ENCODE results near the gene ZNF324.
"Not testable (repeated sequence)": the region's sequence is repeated elsewhere in the genome, so short reads cannot be mapped to it uniquely, and the experiment has no call there.

Gene ZNF324

GRCh38 chr19:58469241-58470013, 2.5 kb downstream of the ZNF324 start:
- peaks cover 10 to 48% (median 35%) of the 10 kb centered on the region in 3 donors for H3K36me3 ChIP-seq
- no peaks in the 10 kb centered on the region for H3K27me3 ChIP-seq
- no peaks in the 10 kb centered on the region for H3K9me3 ChIP-seq
- TF ChIP-seq CTCF (IDR thresholded peaks at IDR 0.05), result no peak
- H3K27ac ChIP-seq, result no peak overlapping the region
- intact Hi-C loops (cut with DNase I; ENCODE audit: low total_unique reads), result no loop called here
- H3K4me3 ChIP-seq, result no peak overlapping the region
- DNase-seq, result no peak
- H3K4me1 ChIP-seq, result peaks cover 0 to 25% (median 16%) of the 10 kb centered on the region in 4 donors

DNA sequence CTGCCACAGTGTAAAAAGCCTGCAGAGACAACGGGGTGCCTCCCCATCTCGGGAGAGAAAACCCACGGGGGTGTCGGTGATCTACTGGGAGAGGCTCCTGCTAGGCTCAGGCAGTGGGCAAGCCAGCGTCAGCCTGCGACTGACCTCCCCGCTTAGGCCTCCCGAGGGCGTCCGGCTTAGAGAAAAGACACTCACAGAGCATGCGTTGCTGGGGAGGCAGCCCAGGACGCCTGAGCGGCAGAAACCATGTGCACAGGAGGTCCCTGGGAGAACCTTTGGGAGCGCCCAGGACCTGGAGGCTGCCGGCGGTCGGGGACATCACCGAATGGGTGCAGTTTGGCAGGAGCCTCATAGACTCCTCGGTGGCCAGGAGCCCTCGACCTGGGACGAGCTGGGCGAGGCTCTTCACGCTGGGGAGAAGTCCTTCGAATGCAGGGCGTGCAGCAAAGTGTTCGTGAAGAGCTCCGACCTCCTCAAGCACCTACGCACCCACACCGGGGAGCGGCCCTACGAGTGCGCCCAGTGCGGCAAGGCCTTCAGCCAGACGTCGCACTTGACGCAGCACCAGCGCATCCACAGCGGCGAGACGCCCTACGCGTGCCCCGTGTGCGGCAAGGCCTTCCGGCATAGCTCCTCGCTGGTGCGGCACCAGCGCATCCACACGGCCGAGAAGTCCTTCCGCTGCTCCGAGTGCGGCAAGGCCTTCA, 4.1 kb downstream of the ZNF324 start:
- Histone ChIP-seq H3K4me1 (peaks cover 0 to 32% (median 24%) of the 10 kb centered on the region in 4 donors), H3K36me3 (peaks cover 10 to 48% (median 35%) of the 10 kb centered on the region in 3 donors)
- DNase-seq; H3K27me3 ChIP-seq; intact Hi-C loops (cut with DNase I; ENCODE audit: low total_unique reads); H3K27ac ChIP-seq; H3K4me3 ChIP-seq; H3K9me3 ChIP-seq: not testable (repeated sequence)

GRCh38 chr19:58471736-58472135, 4.9 kb downstream of the ZNF324 start:
- no peak overlapping the region for H3K4me3 ChIP-seq
- H3K4me1 ChIP-seq, result peaks cover 0 to 30% (median 22%) of the 10 kb centered on the region in 4 donors
- intact Hi-C loops (cut with DNase I; ENCODE audit: low total_unique reads), result no loop called here
- TF ChIP-seq CTCF (IDR thresholded peaks at IDR 0.05), result no peak
- H3K27ac ChIP-seq, result no peak overlapping the region
- DNase-seq, result no peak
- H3K27me3 ChIP-seq, result no peaks in the 10 kb centered on the region
- no peaks in the 10 kb centered on the region for H3K9me3 ChIP-seq
- H3K36me3 ChIP-seq, result peaks cover 10 to 48% (median 35%) of the 10 kb centered on the region in 3 donors

DNA sequence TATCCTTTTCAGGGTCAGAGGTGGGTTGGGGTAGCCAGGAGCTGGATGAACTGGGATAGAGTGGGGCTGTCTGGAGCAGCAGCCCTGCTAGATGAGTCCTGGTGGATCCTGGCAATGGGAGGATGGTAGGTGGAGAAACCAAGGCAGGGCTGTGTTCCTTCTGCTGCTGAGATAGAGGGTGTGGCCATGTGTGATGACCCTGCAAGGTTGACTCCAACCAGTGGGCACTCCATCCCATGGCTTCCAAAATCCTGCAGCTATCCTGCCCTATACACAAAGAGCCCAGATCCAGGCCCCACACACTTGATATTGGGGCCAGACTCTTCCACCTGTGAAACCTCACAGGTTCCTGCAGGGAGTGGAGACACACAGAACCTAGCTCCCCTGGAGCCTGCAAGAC, 6.9 kb downstream of the ZNF324 start:
- intact Hi-C loops (cut with DNase I; ENCODE audit: low total_unique reads), result no loop called here
- H3K36me3 ChIP-seq, result peaks cover 10 to 61% (median 35%) of the 10 kb centered on the region in 3 donors

GRCh38 chr19:58474291-58474996, 7.6 kb downstream of the ZNF324 start:
- no peak for DNase-seq
- Histone ChIP-seq H3K4me3 (no peak overlapping the region), H3K27me3 (no peaks in the 10 kb centered on the region), H3K9me3 (no peaks in the 10 kb centered on the region), H3K27ac (peak overlapping the region in 1 of 2 donors; percentile 92), H3K36me3 (peaks cover 10 to 64% (median 31%) of the 10 kb centered on the region in 3 donors), H3K4me1 (peaks cover 0 to 24% (median 17%) of the 10 kb centered on the region in 4 donors)
- intact Hi-C loops (cut with DNase I; ENCODE audit: low total_unique reads), result no loop called here
- no peak for TF ChIP-seq CTCF (IDR thresholded peaks at IDR 0.05)

More for the DNA sequence above, 6.9 kb downstream of the ZNF324 start:
- TF ChIP-seq CTCF (IDR thresholded peaks at IDR 0.05), result no peak
- Histone ChIP-seq H3K27ac (no peak overlapping the region), H3K4me1 (peaks cover 0 to 25% (median 17%) of the 10 kb centered on the region in 4 donors), H3K4me3 (no peak overlapping the region), H3K9me3 (no peaks in the 10 kb centered on the region), H3K27me3 (no peaks in the 10 kb centered on the region)
- DNase-seq, result no peak
